B cell (primary cell): Measurements from ENCODE around the gene TMEM236. TPM values are rescaled to one million over a fixed set of nuclear protein-coding genes. Genes with fewer than 3 reads are reported as not detected.

Source experiments
- ATAC-seq: fragments of 200-7000 bp; cut with Tn5 transposase; one replicate; pipeline ENCODE4 v1.10.0; 2021; ENCODE audit warnings: low read depth, mild to moderate bottlenecking, moderate number of reproducible peaks, moderate library complexity
- CTCF ChIA-PET: fragments of 350-600 bp; sonication (Branson Sonifier 250); formaldehyde crosslinking; loops from one replicate; lab custom pipeline; 2021; ENCODE audit warnings: antibody characterized with exemption, inconsistent platforms; lab: Charles Lee
- POLR2A ChIA-PET: fragments of 350-600 bp; sonication (Branson Sonifier 250); formaldehyde crosslinking; loops from one replicate; lab custom pipeline; 2021; ENCODE audit warnings: antibody characterized with exemption; lab: Charles Lee
- DNase-seq: peaks from one replicate; pipeline ENCODE4 v3.0.0; 2013
- H2AFZ ChIP-seq: 2 replicates; pipeline ENCODE4 v1.6.1; 2012; ENCODE audit warnings: mild to moderate bottlenecking, low read depth, low read length; ENCODE audit not compliant: insufficient read depth, poor library complexity, severe bottlenecking
- H3K27ac ChIP-seq, 2 donors: 1 replicate in 1 of 2; 2 replicates in 1 of 2; pipeline ENCODE4 v1.5.1; 2012 to 2013; ENCODE audit warnings: low read length in 2 of 2, mild to moderate bottlenecking in 2 of 2, moderate library complexity in 1 of 2
- H3K27me3 ChIP-seq, 4 experiments: fragments of 200-600 bp in 1 of 4; sonication (generic) in 1 of 4; replicated peaks in 1 of 4; 1 replicate in 2 of 4; 2 replicates in 2 of 4; pipeline versions ENCODE4 v1.6.1 to v1.7.0; 2013 to 2016; ENCODE audit warnings: low read length in 3 of 4, mild to moderate bottlenecking in 2 of 4, mixed read lengths in 1 of 4, moderate library complexity in 1 of 4; ENCODE audit not compliant: insufficient read depth in 4 of 4, control insufficient read depth in 3 of 4; ENCODE audit errors: control extremely low read depth in 1 of 4
- H3K36me3 ChIP-seq, 2 experiments: replicated peaks in 1 of 2; 1 replicate in 1 of 2; 2 replicates in 1 of 2; pipeline versions ENCODE4 v1.6.1 to v1.7.1; 2013; ENCODE audit warnings: low read length in 1 of 2; ENCODE audit not compliant: insufficient read depth in 2 of 2, control insufficient read depth in 1 of 2; ENCODE audit errors: control extremely low read depth in 1 of 2, extremely low read depth in 1 of 2
- H3K4me1 ChIP-seq, 2 donors: fragments of 200-600 bp in 1 of 2; sonication (generic) in 1 of 2; 1 replicate in 1 of 2; 2 replicates in 1 of 2; pipeline versions ENCODE4 v1.5.1 to v1.6.1; 2013 to 2017; ENCODE audit warnings: low read length in 2 of 2; ENCODE audit not compliant: control insufficient read depth in 2 of 2, insufficient read depth in 2 of 2
- H3K4me2 ChIP-seq: replicated peaks from 2 replicates; pipeline ENCODE3; 2012; ENCODE audit warnings: mild to moderate bottlenecking, low read depth, low read length; ENCODE audit not compliant: poor library complexity, severe bottlenecking
- H3K4me3 ChIP-seq, 5 experiments: fragments of 200-600 bp in 1 of 5; sonication (generic) in 1 of 5; 1 replicate in 3 of 5; 2 replicates in 2 of 5; pipeline versions ENCODE4 v1.5.1 to v1.7.0; 2011 to 2016; ENCODE audit warnings: low read length in 4 of 5, mild to moderate bottlenecking in 4 of 5, low read depth in 2 of 5, control low read depth in 1 of 5, moderate library complexity in 1 of 5; ENCODE audit not compliant: insufficient read depth in 1 of 5; ENCODE audit errors: control extremely low read depth in 1 of 5, extremely low read depth in 1 of 5
- H3K79me2 ChIP-seq: fragments of 200-600 bp; sonication (generic); one replicate; pipeline ENCODE4 v1.6.0; 2016; ENCODE audit warnings: low read length; ENCODE audit not compliant: control insufficient read depth, insufficient read depth
- H3K9ac ChIP-seq: fragments of 200-600 bp; sonication (generic); 2 replicates; pipeline ENCODE4 v1.6.1; 2017; ENCODE audit warnings: mild to moderate bottlenecking, low read length, moderate library complexity
- H3K9me3 ChIP-seq, 3 donors: one replicate each; pipeline versions ENCODE4 v1.6.1 to v1.7.1; 2013; ENCODE audit warnings: low read length in 2 of 3; ENCODE audit not compliant: control insufficient read depth in 2 of 3, insufficient read depth in 1 of 3; ENCODE audit errors: control extremely low read depth in 1 of 3
- H4K20me1 ChIP-seq: 2 replicates; pipeline ENCODE4 v1.6.0; 2012; ENCODE audit warnings: mild to moderate bottlenecking, low read length; ENCODE audit not compliant: insufficient read depth, control insufficient read depth, poor library complexity, severe bottlenecking
- H3K27ac Mint-ChIP-seq: one replicate; pipeline ENCODE4 v1.8.0; 2021; ENCODE audit warnings: mixed read lengths
- H3K27me3 Mint-ChIP-seq: one replicate; pipeline ENCODE4 v1.8.0; 2021; ENCODE audit warnings: mixed read lengths
- H3K4me1 Mint-ChIP-seq: one replicate; pipeline ENCODE4 v1.8.0; 2021; ENCODE audit warnings: mixed read lengths
- H3K4me3 Mint-ChIP-seq: one replicate; pipeline ENCODE4 v1.8.0; 2021; ENCODE audit warnings: mixed read lengths
- H3K9me3 Mint-ChIP-seq: one replicate; pipeline ENCODE4 v1.8.0; 2022; ENCODE audit warnings: mixed read lengths; ENCODE audit not compliant: insufficient read depth
- EZH2 ChIP-seq: IDR thresholded peaks from 2 replicates; pipeline ENCODE4 v1.6.1; 2012; ENCODE audit warnings: borderline replicate concordance, low read depth, mild to moderate bottlenecking, moderate library complexity, low read length; ENCODE audit not compliant: insufficient read depth, poor library complexity, severe bottlenecking
- WGBS: methylation state at CpG from one replicate; pipeline ENCODE4 v1.1.5; 2013; ENCODE audit warnings: missing lambda C conversion rate; ENCODE audit not compliant: insufficient coverage; 5-methylcytosine and 5-hydroxymethylcytosine counted together
- intact Hi-C: fragments of 100-400 bp; cut with micrococcal nuclease; formaldehyde crosslinking; loops from one replicate; pipeline ENCODE4 v1.10.0; 2022
- polyA minus RNA-seq: library from RNA; depleted of rRNA, polyadenylated mRNA; stranded (reverse); fragments of >200 nt; gene quantifications from 2 replicates; pipeline ENCODE4 v1.2.3, GENCODE V29; 2012
- polyA plus RNA-seq: library from polyadenylated mRNA; depleted of rRNA; stranded (reverse); fragments of >200 nt; gene quantifications from 2 replicates; pipeline ENCODE4 v1.2.3, GENCODE V29; 2012
- total RNA-seq, 2 donors: library from RNA; stranded (reverse); fragments of 120-200 nt in 1 of 2; gene quantifications; 1 replicate in 1 of 2; 2 replicates in 1 of 2; pipeline versions ENCODE4 v1.2.3 to v1.2.4, GENCODE V29; 2013 to 2022
- TF ChIP-seq, protein P1 (sequence below): fragments of 200-600 bp; IDR thresholded peaks from one replicate; pipeline ENCODE4 v1.8.0; 2022; ENCODE audit warnings: antibody characterized with exemption, mild to moderate bottlenecking

TMEM236 gene
- total RNA-seq (0.27 and 0.34 TPM in 2 replicates), polyA plus RNA-seq (0.03 and 0.09 TPM in 2 replicates), polyA minus RNA-seq (0.07 and 0.09 TPM in 2 replicates)
- 0.05 TPM for total RNA-seq (2013)

- H3K9ac ChIP-seq, result no peak within 1 kb of the TSS
- H3K4me2 ChIP-seq, result no peak within 1 kb of the TSS
- Mint-ChIP-seq H3K4me1 (peaks cover 3% of the 10 kb centered on the region), H3K9me3 (no peaks in the 10 kb centered on the region), H3K27me3 (peaks cover 3% of the 10 kb centered on the region), H3K4me3 (no peak within 1 kb of the TSS), H3K27ac (no peak within 1 kb of the TSS)
- ChIA-PET POLR2A (no interaction called here), CTCF (interaction anchor here (0.5 to 1.3 kb wide), 3 partner anchors 8 to 495 kb away, joined by 3 read pairs; no protein-coding TSS in a partner anchor)
- H3K27ac ChIP-seq, result no peak within 1 kb of the TSS
- intact Hi-C loops, result no loop called here
- H2AFZ ChIP-seq, result no peak within 1 kb of the TSS
- H3K9me3 ChIP-seq, result no peaks in the 10 kb centered on the region
- no peaks in the 10 kb centered on the region for H3K36me3 ChIP-seq
- H4K20me1 ChIP-seq, result no peaks in the 10 kb centered on the region
- DNase-seq (no peak), ATAC-seq (no peak)
- peaks cover 2 to 4% of the 10 kb centered on the region in 2 donors for H3K4me1 ChIP-seq
- H3K27me3 ChIP-seq, result no peaks in the 10 kb centered on the region
- H3K79me2 ChIP-seq, result no peaks in the 10 kb centered on the region
- WGBS, result 78% methylated on average over 7 of the region's 9 CpGs
- no peak within 1 kb of the TSS for H3K4me3 ChIP-seq
- TF ChIP-seq EZH2, result no peak
- TF ChIP-seq, protein P1, sequence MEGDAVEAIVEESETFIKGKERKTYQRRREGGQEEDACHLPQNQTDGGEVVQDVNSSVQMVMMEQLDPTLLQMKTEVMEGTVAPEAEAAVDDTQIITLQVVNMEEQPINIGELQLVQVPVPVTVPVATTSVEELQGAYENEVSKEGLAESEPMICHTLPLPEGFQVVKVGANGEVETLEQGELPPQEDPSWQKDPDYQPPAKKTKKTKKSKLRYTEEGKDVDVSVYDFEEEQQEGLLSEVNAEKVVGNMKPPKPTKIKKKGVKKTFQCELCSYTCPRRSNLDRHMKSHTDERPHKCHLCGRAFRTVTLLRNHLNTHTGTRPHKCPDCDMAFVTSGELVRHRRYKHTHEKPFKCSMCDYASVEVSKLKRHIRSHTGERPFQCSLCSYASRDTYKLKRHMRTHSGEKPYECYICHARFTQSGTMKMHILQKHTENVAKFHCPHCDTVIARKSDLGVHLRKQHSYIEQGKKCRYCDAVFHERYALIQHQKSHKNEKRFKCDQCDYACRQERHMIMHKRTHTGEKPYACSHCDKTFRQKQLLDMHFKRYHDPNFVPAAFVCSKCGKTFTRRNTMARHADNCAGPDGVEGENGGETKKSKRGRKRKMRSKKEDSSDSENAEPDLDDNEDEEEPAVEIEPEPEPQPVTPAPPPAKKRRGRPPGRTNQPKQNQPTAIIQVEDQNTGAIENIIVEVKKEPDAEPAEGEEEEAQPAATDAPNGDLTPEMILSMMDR, result no peak
Observed at GRCh38 chr10:17751781-17752445, at the start of gene TMEM236. TSS of gene TMEM236 (plus strand) at chr10:17752201. CDS start at chr10:17752296, 95 bp downstream.

- Histone ChIP-seq H2AFZ (no peak overlapping the region), H3K27ac (no peak overlapping the region), H4K20me1 (no peaks in the 10 kb centered on the region), H3K4me3 (no peak overlapping the region), H3K27me3 (no peaks in the 10 kb centered on the region), H3K4me1 (no peaks in the 10 kb centered on the region), H3K79me2 (no peaks in the 10 kb centered on the region), H3K36me3 (peaks cover 9 to 21% of the 10 kb centered on the region in 2 experiments), H3K9me3 (no peaks in the 10 kb centered on the region), H3K4me2 (no peak overlapping the region), H3K9ac (no peak overlapping the region)
- no peak overlapping the region for H3K27ac Mint-ChIP-seq
- ChIA-PET CTCF (no interaction called here), POLR2A (no interaction called here)
- H3K9me3 Mint-ChIP-seq, result no peaks in the 10 kb centered on the region
- H3K27me3 Mint-ChIP-seq, result no peaks in the 10 kb centered on the region
- DNase-seq, result no peak
- no peak for TF ChIP-seq EZH2
- TF ChIP-seq, protein P1, result no peak
- ATAC-seq, result no peak
- intact Hi-C loops, result no loop called here
- 93% methylated on average over 3 of the region's 3 CpGs for WGBS
- H3K4me3 Mint-ChIP-seq, result no peak overlapping the region
- H3K4me1 Mint-ChIP-seq, result no peaks in the 10 kb centered on the region
Observed at GRCh38 chr10:17703706-17704105, 48.3 kb upstream of the TMEM236 start.
